GM21576 (cell line): ENCODE results near the gene ANK3.

ENCODE experiments used
- ATAC-seq: cut with Tn5 transposase; IDR thresholded peaks from one replicate; pipeline ENCODE4 v1.9.1; 2021; ENCODE audit warnings: mild to moderate bottlenecking, moderate library complexity; ENCODE audit not compliant: unreplicated experiment

ANK3 gene

DNA sequence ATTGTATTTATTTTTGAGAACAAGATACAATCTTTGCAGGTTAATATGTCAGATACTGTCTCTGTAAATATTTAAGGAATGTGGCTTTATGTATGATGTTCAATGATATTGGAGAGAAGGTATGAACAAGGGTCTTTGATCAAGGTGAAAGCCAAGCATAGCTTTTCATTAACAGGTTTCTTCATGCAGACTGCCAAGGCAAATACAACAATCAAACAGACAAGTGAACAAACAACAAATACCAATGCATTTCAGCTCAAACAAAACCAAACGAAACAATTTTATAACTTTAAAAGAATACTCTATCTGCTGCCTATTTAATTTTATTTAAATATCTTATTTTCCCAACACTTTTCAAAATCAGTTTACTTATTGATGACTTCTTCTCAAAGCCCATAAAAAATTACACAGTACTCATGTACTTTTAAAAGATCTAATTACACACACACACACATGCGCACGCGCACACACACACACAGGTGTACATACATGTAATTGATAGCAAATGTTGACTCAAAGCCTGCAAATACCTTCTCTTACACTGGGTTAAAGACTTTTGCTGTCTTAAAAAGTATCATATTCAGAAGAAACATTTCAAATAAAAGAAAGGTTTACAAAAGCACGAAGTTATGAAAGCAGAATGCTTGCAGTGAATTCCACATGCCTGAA lies 282.2 kb downstream of the ANK3 start:
- ATAC-seq, result no peak

DNA sequence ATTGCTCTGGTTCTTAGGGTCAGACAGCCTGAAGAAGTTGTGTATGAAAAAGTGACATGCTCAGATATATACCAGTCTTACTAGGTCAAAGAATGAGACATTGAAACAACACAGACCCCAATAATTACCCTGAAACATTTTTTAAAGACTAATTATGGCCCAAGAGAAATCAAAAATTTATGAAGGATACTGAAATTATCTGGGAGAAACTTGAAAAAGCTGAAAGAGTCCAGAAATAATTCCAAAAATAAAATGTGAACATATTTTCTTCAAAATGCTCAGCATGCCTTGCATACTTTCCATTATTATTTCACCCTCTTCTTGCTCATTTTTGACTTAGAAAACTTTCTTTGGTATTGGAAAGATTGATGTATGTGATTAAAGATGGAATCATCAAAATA lies 284.4 kb downstream of the ANK3 start:
- ATAC-seq, result no peak

DNA sequence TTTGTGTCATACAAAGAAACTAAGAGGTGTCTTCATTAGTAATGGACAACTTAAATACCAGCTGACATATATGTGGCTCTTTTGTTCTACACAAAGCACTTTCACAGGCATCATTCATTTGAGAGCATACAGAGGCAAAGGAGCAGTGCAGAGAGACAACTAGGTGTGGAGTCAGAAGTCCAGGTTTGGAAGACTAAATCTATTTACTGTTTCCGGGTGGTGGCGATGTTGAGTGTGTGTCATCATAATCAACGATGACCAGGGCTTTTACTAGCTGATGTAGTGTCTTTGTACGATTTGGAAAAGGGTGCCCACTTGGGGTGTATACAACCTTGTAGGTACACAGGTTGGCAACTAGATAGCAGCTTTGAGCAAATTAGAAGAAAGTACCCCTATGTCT lies 287.9 kb downstream of the ANK3 start:
- ATAC-seq, result no peak

DNA sequence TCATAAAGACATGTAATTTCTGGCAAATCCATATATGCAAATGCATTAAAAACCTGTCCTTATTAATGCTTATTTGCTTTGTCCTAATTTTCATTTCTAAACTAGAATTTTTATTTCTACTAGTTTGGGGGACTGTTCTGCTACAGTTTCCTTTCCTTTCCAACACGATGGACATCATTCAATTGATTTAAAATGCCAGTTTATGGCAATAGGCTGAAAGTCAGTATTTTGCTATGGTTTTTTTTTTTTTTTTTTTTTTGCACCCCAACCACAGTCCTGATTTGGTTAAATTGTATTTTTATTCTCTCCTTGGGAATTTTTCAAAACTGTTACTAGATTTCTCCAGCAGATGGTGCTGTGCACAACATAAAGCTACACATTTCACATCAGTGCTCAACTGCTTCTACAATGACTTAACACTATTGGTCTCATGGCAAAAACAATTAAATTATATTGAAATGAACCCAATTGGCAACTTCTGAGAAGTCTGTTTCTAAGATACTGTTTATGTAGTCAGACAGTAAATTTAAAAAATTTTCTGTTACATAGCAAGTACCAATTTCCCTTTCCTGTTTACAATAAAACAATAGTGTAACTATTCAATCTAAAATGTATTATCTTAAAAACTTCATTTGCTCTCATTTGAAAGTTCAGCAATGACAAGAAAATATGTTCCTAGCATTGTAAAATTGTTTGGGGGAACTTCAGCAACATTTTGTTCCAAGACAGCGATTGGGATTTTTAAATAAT lies 289.5 kb downstream of the ANK3 start:
- ATAC-seq, result peak; percentile 53

DNA sequence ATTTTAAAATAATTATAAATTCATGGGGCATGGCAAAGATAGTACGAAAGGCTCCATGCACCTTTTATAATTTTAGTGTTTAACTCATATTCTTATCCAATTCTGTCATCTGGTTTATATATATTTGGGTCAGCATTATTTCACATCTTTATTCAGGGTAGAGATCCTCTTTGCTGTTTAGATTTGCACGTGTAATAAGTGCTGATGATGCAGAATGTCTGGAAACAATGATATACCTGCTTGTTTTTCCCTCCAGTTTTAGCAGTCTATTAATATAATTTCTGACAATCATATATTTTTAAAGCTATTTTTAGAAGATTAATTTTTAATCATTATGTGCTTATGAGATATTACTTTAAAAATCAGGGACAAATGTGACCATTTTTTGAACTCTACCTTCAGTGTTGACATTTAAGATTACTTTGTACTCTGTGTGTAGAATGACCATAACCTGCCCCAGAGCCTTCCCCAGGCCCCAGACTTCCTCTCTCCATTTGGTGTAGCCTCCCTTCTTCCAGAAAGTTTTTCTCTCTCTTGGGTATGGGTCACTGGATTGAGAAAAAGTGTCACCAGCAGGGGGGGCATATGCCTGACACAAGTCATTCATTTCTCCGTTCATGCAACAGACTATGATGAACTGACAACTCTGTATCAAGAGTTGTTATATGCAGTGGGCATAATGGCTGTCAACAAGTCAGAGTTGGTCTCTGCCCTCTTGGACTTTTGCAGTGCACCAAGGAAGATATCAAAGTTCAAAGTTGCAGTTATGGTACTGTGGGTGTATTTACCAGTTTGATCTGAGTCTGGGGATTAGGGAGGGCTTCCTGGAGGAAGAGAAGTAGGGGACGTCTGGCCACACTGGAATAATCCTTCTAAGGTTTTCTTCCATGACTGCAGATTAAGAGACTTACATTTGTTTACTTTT lies 290.7 kb downstream of the ANK3 start:
- no peak for ATAC-seq

DNA sequence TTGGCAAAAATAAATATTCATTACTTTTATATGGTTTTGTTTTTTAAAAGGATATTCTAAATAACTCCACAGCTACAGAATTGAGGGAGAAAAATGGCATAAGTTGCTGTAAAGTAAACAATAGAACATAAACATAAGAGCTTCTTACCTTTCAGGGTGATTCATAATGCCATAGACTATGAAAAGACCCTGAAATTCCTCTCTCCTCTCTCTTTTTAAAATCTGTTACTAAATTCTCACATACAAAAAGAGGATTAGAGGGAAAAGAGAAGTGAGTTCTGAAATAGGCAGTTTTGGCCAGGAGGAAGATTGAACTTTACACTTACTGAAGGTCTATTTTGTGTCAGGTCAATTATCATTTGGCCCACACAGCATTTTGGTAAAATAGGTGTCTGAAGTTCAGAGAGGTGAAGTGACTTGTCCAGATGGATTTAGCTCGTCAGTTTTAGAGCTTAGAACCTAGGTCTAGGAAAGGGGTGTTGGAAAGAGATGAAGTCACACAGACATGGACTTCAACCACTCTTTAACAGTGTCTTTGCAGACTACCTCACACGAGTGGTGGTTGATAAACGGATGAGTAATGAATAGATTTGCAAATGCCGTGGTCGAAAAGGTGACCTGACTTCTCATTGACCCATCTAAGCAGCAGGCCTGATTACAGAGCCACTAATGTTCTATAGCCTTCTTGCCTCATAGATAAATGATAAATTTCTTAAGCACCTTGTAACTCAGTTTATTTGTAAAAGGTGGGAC lies 292.7 kb downstream of the ANK3 start:
- peak; percentile 57 for ATAC-seq

DNA sequence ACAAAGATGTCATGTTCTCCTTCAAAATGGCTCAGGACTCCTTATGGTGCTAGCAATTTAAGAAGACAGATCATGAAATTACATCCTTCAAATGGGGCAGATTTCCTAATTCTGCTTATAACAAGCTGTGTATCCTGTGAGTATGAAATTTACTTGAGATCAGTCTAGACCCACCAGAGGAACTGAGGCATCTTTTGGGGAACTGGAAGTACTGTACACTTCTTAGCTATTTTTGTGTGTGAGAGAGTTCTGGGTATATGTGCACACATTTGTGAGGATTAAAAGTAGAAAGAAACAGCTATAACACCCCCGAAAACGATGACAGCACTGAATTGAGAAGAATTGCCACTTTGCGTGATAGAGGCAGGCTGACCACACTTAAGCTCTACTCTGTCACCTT lies 296.4 kb downstream of the ANK3 start:
- peak; percentile 72 for ATAC-seq

DNA sequence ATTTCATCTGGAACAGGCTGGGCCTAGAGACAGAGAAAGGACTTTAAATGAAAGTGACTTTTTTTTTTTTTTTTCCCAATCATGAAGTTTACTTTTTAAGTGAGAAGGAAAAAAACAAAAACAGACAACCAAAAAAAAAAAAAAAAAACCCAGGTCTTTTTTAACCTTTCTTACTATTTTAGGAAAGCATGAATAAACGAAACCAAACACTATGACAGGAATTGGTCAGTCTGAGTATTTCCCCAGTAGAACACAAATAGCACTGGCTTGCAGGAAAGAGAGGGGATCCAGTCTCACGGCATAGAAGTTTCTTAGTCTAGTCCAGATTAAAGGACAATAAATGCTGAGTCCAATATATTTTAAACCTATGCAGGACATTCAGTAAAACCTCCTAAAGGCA lies 302.8 kb downstream of the ANK3 start:
- ATAC-seq, result peak; percentile 82

DNA sequence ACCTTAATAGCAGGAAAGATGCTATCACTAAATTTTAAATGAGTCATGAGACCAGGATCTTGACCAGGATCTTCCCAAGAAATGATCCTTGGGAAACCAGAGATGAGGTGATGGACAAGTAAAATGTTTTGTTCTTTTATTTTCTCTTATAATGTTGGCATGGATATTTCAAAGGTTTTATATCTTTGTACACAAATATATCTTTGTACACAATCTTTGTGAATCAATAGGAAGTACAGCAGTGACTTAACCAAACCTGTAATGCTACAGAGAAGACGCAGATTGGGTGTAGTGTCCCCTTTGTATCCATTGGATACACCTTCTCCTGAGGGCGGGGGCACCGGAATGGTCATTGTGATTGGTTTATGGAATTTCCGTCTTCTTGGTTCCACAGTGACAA lies 303.3 kb downstream of the ANK3 start:
- peak; percentile 5 for ATAC-seq

DNA sequence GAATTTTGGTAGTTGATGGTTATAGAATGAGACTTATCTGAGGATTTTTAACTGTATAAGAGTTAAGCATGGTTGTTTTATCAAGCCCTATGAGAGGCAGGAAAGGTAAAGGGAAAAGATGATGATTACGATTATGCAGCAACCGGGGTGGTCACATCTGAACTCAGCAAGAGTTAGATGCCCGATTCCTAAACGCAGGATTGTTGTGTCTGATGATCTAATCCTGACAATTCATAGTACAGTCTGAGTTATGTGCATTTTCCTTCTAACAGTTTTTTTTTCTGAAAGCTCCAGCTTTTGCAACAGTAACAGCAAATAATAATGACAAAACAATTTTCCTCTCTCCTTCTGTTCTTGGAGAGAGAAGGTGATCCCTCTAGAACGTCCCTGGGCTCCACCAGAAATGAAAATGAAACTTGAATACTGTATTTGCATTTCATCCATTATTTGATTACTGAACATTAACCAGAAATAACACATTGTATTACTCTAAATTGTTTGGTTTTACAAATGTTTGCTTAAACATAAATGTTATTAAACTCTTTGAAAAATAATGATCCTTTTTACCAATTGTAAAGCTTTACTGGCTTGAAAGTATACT lies 306.8 kb downstream of the ANK3 start:
- no peak for ATAC-seq

DNA sequence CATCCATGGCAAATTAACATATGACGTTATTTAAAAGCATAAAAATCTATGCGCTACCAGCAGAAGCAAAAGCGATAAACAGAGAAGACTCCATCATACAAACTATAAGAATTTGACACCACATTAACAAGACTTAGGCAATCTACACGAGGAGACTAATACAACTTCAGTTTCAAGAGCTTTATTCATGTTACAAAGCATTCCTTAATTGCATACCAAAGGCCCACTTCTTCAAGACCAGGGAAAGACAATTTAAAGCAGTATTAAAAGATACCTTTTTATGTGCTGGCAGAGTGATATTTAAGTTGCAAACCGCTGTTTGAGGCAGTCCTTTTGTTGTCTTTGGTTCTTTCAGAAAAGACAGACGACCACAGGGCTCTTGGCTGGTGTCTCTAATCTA lies 307.3 kb downstream of the ANK3 start:
- ATAC-seq, result no peak

DNA sequence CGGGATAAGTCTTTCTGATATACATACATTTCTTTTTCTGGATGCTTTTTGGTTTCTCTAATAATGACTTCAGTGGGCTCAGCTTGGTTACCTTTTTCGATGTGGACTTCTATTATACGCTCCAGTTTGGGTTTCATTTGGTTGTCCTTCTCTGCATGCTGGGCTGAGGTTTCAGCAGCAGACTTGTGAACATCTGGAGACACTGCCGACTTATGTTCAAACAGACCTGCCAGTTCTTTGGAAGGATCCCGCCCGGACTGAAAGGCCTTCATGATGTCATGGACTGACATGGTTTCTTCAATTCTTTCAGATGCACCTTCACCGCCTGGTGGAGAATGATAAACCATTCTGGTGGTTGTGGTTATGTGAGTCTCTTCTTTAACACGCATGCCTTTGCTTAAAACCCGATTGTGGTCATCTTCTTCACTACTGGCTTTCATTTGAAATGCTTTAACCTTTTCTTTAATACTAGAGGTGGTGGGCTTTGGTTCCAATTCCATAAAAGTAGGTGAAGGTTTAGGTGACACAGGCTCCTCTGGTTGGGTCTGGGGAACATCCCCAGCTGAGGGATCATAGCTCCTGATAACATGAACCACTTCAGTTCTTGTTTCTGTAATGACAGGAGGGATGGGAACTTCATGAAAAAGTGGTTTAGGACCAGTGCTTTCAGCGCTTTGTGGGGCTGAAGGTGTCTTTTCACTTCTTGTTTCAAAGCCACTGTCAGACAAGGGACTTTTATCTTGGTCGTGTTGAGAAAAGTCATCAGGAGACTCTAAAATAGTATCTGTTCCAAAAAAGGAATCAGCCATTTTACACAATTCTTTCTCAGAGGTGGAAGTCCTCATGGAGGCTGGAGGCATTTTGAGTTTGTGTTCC lies 315.7 kb downstream of the ANK3 start:
- peak; percentile 93 for ATAC-seq

DNA sequence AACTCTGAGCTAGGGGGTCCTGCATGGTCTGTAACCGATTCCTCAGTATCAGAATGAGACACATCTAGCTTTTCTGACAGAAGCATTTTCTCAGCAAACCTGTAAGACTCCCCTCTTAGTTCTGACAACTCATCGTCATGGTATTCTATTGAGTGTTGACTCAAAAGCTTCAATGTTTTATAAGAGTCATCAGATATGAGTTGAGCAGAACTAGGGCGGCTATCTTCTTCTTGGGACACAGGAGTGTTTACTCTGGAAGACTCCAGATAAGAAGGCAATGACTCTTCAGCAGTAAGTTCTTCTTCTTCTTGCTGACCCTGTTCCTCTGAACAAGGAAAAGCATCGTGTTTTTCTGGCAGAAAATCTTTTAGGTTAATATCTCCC lies 316.3 kb downstream of the ANK3 start:
- no peak for ATAC-seq

DNA sequence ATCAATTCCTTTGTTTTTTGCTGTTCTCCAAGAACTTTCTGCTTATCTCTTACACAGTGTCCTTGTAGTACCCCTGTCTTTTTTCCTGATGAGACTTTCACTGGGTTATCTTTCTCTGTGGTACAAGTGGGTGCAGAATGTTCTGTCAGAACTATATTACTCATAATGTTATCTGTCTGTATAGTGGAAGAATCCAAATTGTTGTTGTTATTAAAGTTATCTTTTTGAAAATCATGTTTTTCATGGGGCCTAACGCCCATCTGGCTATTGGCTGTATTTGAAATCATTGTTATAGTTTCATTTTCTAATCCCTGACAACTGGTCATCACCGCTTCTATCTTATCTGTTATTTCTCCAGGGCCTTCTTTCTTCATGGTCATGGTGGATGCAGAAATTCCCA lies 320.4 kb downstream of the ANK3 start:
- no peak for ATAC-seq

DNA sequence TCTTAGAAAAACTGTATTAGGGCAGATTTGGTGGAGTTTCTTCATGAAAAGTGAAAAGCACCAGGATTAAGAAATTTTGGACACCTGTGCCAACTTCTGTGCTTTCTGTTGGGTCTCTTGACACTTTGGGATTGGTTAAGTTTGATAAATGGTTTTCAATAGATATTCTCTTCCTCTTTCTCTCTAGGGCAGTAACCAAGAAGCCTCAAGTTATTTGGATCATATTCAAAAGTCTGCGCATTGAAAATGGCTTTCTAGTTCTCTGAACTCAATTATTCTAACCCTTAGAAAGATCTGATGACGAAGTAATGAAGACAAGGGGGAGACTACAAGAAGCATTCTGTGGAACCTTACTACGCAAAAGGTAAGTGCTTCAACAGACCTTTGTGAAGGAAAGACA lies 339.3 kb downstream of the ANK3 start:
- ATAC-seq, result no peak

DNA sequence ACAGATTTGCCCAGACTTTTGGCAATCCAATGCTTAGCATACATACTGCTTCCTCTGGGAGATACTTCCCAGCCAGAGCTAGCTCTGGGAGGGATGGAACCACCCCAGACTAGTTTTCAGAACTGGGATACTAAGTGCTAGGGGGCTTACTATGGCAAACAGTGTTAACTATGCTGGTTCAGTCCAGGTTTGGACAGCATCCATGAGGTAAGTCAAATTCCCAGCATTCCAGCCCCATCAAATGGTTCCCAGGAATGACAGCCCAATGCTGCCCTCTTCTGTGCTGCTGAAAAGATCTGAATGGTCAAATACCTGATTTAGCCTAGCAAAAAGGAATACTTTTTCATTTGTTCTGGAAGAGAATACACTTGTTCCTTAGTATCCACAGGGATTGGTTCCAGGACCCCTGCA lies 341.6 kb downstream of the ANK3 start:
- no peak for ATAC-seq

DNA sequence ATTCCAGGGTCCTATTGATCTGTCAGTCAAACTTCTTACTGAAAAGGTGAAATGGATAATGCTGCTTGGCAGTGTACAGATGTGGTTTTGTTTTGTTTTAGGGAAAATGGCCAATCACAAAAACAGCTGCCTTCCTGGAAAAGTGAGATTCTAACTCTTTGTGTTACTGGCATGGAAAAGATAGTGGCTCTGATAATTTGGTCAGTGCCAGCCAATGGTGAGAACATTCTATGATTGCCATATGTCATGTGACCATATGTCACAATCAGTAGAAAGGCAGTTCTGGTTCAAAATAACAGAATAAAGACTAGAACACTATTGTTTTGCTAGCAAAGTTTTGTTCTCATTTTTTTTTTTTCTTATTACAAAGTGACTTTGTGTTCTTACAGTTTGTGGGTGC lies 344.1 kb downstream of the ANK3 start:
- no peak for ATAC-seq

DNA sequence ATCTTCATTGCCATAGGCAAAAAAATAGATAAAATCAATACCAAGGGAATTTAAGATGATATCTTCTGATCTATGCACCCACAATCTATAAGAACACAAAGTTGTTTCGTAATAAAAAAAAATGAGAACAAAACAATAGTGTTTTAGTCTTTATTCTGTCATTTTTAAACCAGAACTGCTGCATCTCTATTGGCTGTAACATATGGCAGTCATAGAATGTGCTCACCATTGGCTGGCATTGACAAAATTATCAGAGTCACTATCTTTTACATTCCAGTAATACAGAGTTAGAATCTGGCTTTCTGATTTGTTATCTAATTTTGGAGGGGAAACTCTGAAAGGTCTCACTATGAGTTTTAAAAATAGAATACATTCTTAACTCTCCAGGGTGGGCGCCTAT lies 344.7 kb downstream of the ANK3 start:
- ATAC-seq, result no peak

DNA sequence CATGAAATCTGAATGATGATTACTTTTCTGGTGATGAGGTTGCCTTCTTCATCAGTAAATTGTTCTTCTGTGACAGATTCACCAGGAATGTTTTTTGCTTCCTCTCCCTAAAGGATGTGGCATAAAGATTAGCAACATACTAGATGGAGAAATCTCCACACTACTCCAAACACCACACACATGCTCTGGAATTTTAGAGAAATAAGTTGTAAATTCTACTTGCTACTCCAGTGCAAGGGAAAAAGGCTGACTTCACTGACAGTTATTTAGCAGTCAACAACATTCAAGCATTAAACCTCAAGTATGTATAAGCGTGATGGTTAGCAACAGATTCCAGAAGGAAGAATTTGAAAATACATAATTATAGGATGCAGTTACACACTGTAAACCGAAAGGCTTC lies 345.4 kb downstream of the ANK3 start:
- ATAC-seq, result no peak
